DND-41 (cell line): ENCODE data around the gene RNGTT.

Experiments used
- CTCF ChIP-seq: IDR thresholded peaks from 2 replicates; pipeline ENCODE4 v1.5.1; 2012; ENCODE audit warnings: borderline replicate concordance, low read length, moderate library complexity, mild to moderate bottlenecking; ENCODE audit not compliant: poor library complexity, severe bottlenecking; ENCODE audit errors: extremely low read depth
- EZH2 ChIP-seq: IDR thresholded peaks from 3 replicates; pipeline ENCODE4 v1.6.1; 2012; ENCODE audit warnings: borderline replicate concordance, low read depth, mild to moderate bottlenecking, moderate library complexity, low read length, inconsistent platforms; ENCODE audit not compliant: severe bottlenecking

GRCh38 chr6:88825856-88826255, 137.6 kb downstream of the RNGTT start:
- TF ChIP-seq CTCF: no peak
- no peak for TF ChIP-seq EZH2
